HG02763 (cell line): ENCODE measurements around the gene LSM3.

Source experiments
- ATAC-seq: cut with Tn5 transposase; IDR thresholded peaks from one replicate; pipeline ENCODE4 v1.9.1; 2021; ENCODE audit warnings: mild to moderate bottlenecking, moderate library complexity; ENCODE audit not compliant: unreplicated experiment

LSM3 gene

GRCh38 chr3:14236902-14237301, 58.3 kb downstream of the LSM3 start:
- no peak for ATAC-seq

- ATAC-seq: no peak
Observed at GRCh38 chr3:14237457-14237856, 58.8 kb downstream of the LSM3 start.

- ATAC-seq: no peak
Observed at GRCh38 chr3:14238356-14238755, 59.7 kb downstream of the LSM3 start.

- no peak for ATAC-seq
Observed at GRCh38 chr3:14238930-14239329, 60.3 kb downstream of the LSM3 start.

GRCh38 chr3:14239940-14240339, 61.3 kb downstream of the LSM3 start:
- ATAC-seq: no peak

- ATAC-seq: no peak
Observed at GRCh38 chr3:14240366-14240765, 61.7 kb downstream of the LSM3 start.

- no peak for ATAC-seq
Observed at GRCh38 chr3:14241716-14242115, 63.1 kb downstream of the LSM3 start.

GRCh38 chr3:14242490-14243311, 64.1 kb downstream of the LSM3 start:
- no peak for ATAC-seq

- no peak for ATAC-seq
Observed at GRCh38 chr3:14243782-14244181, 65.2 kb downstream of the LSM3 start.

GRCh38 chr3:14244521-14245247, 66.1 kb downstream of the LSM3 start:
- no peak for ATAC-seq

- ATAC-seq: no peak
Observed at GRCh38 chr3:14245248-14245639, 66.6 kb downstream of the LSM3 start.

- no peak for ATAC-seq
Observed at GRCh38 chr3:14245822-14246221, 67.2 kb downstream of the LSM3 start.

- no peak for ATAC-seq
Observed at GRCh38 chr3:14246414-14246813, 67.8 kb downstream of the LSM3 start.

- no peak for ATAC-seq
Observed at GRCh38 chr3:14248477-14248848, 69.8 kb downstream of the LSM3 start.

GRCh38 chr3:14248849-14249523, 70.4 kb downstream of the LSM3 start:
- ATAC-seq: no peak
